Thyroid gland (tissue), 4 donors: Measurements from ENCODE around the gene LRMDA.

Experiments used
- CTCF ChIP-seq, 6 experiments: fragments of 200-600 bp in 3 of 6; fragments of 450-650 bp in 3 of 6; sonication (generic) in 3 of 6; IDR thresholded peaks; one replicate each; pipeline ENCODE4 v1.5.1; 2016 to 2019; ENCODE audit warnings: antibody characterized with exemption in 6 of 6, mild to moderate bottlenecking in 2 of 6, inconsistent platforms in 1 of 6, moderate library complexity in 1 of 6
- POLR2A ChIP-seq, 2 donors: fragments of 450-650 bp; IDR thresholded peaks; one replicate each; pipeline ENCODE4 v1.6.1; 2017; ENCODE audit warnings: antibody characterized with exemption in 2 of 2, mild to moderate bottlenecking in 2 of 2, moderate library complexity in 1 of 2

GRCh38 chr10:75468612-75469005, 37.2 kb downstream of the LRMDA start:
- TF ChIP-seq POLR2A (IDR thresholded peaks at IDR 0.05) (no peak), CTCF (IDR thresholded peaks at IDR 0.05) (no peak)
